Esophagus muscularis mucosa (tissue), 3 donors: ENCODE measurements around the gene ARHGAP24.

Source experiments
- POLR2A ChIP-seq: fragments of 450-650 bp; IDR thresholded peaks from one replicate; pipeline ENCODE4 v1.6.1; 2017; ENCODE audit warnings: antibody characterized with exemption, moderate library complexity, mild to moderate bottlenecking, low read depth
- TF ChIP-seq, protein P1 (sequence below), 3 experiments: fragments of 200-600 bp in 2 of 3; fragments of 450-650 bp in 1 of 3; sonication (generic) in 2 of 3; IDR thresholded peaks; one replicate each; pipeline ENCODE4 v1.5.1; 2017 to 2019; ENCODE audit warnings: antibody characterized with exemption in 3 of 3, mild to moderate bottlenecking in 2 of 3, moderate library complexity in 1 of 3

DNA sequence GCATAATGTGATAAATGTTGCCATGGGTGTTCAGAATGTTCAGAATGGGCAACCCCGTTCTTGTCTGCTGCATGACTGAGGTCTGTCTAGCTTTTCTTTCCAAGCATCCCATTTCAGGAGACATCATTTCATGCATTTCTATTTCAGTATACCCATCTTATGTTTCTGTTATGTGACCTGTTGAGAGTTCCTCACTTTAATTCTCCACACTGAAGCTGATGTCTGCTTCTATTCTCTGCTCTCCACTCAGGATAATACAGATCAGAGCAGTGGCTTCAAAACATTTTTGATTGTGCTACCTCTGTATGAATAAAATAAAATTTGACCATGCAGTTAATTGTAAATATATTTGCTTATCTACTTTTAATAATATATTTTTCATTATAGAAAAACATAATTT is 398.6 kb downstream of the ARHGAP24 start:
- no peak for TF ChIP-seq POLR2A
- TF ChIP-seq, protein P1, sequence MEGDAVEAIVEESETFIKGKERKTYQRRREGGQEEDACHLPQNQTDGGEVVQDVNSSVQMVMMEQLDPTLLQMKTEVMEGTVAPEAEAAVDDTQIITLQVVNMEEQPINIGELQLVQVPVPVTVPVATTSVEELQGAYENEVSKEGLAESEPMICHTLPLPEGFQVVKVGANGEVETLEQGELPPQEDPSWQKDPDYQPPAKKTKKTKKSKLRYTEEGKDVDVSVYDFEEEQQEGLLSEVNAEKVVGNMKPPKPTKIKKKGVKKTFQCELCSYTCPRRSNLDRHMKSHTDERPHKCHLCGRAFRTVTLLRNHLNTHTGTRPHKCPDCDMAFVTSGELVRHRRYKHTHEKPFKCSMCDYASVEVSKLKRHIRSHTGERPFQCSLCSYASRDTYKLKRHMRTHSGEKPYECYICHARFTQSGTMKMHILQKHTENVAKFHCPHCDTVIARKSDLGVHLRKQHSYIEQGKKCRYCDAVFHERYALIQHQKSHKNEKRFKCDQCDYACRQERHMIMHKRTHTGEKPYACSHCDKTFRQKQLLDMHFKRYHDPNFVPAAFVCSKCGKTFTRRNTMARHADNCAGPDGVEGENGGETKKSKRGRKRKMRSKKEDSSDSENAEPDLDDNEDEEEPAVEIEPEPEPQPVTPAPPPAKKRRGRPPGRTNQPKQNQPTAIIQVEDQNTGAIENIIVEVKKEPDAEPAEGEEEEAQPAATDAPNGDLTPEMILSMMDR (IDR thresholded peaks at IDR 0.05) = no peak
